HG03103 (cell line): ENCODE measurements around the gene CADPS.

ENCODE experiments used
- ATAC-seq: cut with Tn5 transposase; IDR thresholded peaks from one replicate; pipeline ENCODE4 v1.9.1; 2021; ENCODE audit warnings: low read depth; ENCODE audit not compliant: unreplicated experiment

Gene CADPS

GRCh38 chr3:62815981-62816380 is 59.2 kb downstream of the CADPS start:
- no peak for ATAC-seq

GRCh38 chr3:62812631-62813030 is 62.6 kb downstream of the CADPS start:
- no peak for ATAC-seq

- ATAC-seq, result no peak
Measured at GRCh38 chr3:62811119-62811518, 64.1 kb downstream of the CADPS start.

GRCh38 chr3:62809369-62809768 is 65.8 kb downstream of the CADPS start:
- ATAC-seq, result no peak

GRCh38 chr3:62805580-62806277 is 69.5 kb downstream of the CADPS start:
- ATAC-seq, result no peak

GRCh38 chr3:62805106-62805505 is 70.1 kb downstream of the CADPS start:
- ATAC-seq, result no peak

GRCh38 chr3:62803276-62803675 is 71.9 kb downstream of the CADPS start:
- no peak for ATAC-seq

GRCh38 chr3:62798000-62798399 is 77.2 kb downstream of the CADPS start:
- ATAC-seq, result no peak

- no peak for ATAC-seq
Measured at GRCh38 chr3:62797132-62797531, 78.1 kb downstream of the CADPS start.

GRCh38 chr3:62795978-62796657 is 79.1 kb downstream of the CADPS start:
- ATAC-seq, result no peak

GRCh38 chr3:62793946-62794345 is 81.3 kb downstream of the CADPS start:
- ATAC-seq, result no peak

GRCh38 chr3:62785384-62785783 is 89.8 kb downstream of the CADPS start:
- no peak for ATAC-seq

- ATAC-seq, result no peak
Measured at GRCh38 chr3:62781121-62781520, 94.1 kb downstream of the CADPS start.

- no peak for ATAC-seq
Measured at GRCh38 chr3:62777674-62778073, 97.5 kb downstream of the CADPS start.

- ATAC-seq, result no peak
Measured at GRCh38 chr3:62777130-62777529, 98.1 kb downstream of the CADPS start.

- ATAC-seq, result no peak
Measured at GRCh38 chr3:62774221-62774620, 101.0 kb downstream of the CADPS start.

GRCh38 chr3:62771331-62772072 is 103.7 kb downstream of the CADPS start:
- no peak for ATAC-seq

- no peak for ATAC-seq
Measured at GRCh38 chr3:62768896-62769295, 106.3 kb downstream of the CADPS start.

GRCh38 chr3:62761711-62762110 is 113.5 kb downstream of the CADPS start:
- ATAC-seq, result no peak

- ATAC-seq, result no peak
Measured at GRCh38 chr3:62761311-62761710, 113.9 kb downstream of the CADPS start.

GRCh38 chr3:62758296-62759066 is 116.7 kb downstream of the CADPS start:
- ATAC-seq, result no peak
